ENCODE results near the gene MBD1.
"Not testable (repeated sequence)": the region's sequence is repeated elsewhere in the genome, so short reads cannot be mapped to it uniquely, and the experiment has no call there.

The MBD1 gene

GRCh38 chr18:50268022-50268747 lies 13.1 kb downstream of the MBD1 start:
- DNase-seq: peak in 1 of 2 experiments; percentile 12

- peak; percentile 42 to 79 for DNase-seq
Observed at GRCh38 chr18:50266248-50266704, 15.0 kb downstream of the MBD1 start, which contains the start of gene CFAP53. TSS of gene CFAP53 (minus strand) at chr18:50266495. CDS start at chr18:50266404, 91 bp downstream.

GRCh38 chr18:50262977-50263376 lies 18.3 kb downstream of the MBD1 start:
- DNase-seq: no peak

GRCh38 chr18:50250935-50251334 lies 30.4 kb downstream of the MBD1 start:
- DNase-seq: no peak

- DNase-seq: no peak
Observed at GRCh38 chr18:50249576-50249975, 31.7 kb downstream of the MBD1 start.

- no peak for DNase-seq
Observed at GRCh38 chr18:50247561-50247960, 33.8 kb downstream of the MBD1 start.

- DNase-seq: not testable (repeated sequence)
Observed at GRCh38 chr18:50241768-50242167, 39.6 kb downstream of the MBD1 start.

- DNase-seq: no peak
Observed at GRCh38 chr18:50240080-50240563, 41.2 kb downstream of the MBD1 start.

GRCh38 chr18:50232419-50232818 lies 48.9 kb downstream of the MBD1 start:
- DNase-seq: no peak

GRCh38 chr18:50231621-50232020 lies 49.7 kb downstream of the MBD1 start:
- DNase-seq: no peak

- not testable (repeated sequence) for DNase-seq
Observed at GRCh38 chr18:50220249-50220648, 61.1 kb downstream of the MBD1 start.

Measured in NCI-H524 (cell line).